SK-N-SH (cell line): Measurements from ENCODE around the gene OR5B2. TPM values are rescaled to one million over a fixed set of nuclear protein-coding genes. Genes with fewer than 3 reads are reported as not detected.

Source experiments
- CTCF ChIA-PET: fragments of 300-600, 350-600 bp; formaldehyde crosslinking; extraction: SDS; loops from one replicate; lab custom pipeline; 2021; lab: Yijun Ruan, JAX
- POLR2A ChIA-PET: fragments of 350-600 bp; sonication (Branson Sonifier 250); formaldehyde crosslinking; extraction: SDS; loops from one replicate; lab custom pipeline; 2020; ENCODE audit warnings: antibody characterized with exemption, inconsistent platforms; lab: Yijun Ruan, JAX
- DNase-seq: peaks from one replicate; pipeline ENCODE4 v3.0.0; 2012
- H2AFZ ChIP-seq: fragments of 200-600 bp; sonication (generic); 2 replicates; pipeline ENCODE4 v1.8.1; 2016; ENCODE audit warnings: antibody characterized with exemption, mild to moderate bottlenecking, low read depth
- H3F3A ChIP-seq: fragments of 200-600 bp; sonication (generic); replicated peaks from 2 replicates; pipeline ENCODE3; 2016; ENCODE audit warnings: antibody characterized with exemption, mild to moderate bottlenecking; ENCODE audit not compliant: insufficient read depth
- H3K27ac ChIP-seq, 2 experiments: fragments of 200-500 bp in 1 of 2; fragments of 200-600 bp in 1 of 2; sonication (Bioruptor generic) in 1 of 2; sonication (generic), shearing (Covaris generic) in 1 of 2; 2 replicates each; pipeline versions ENCODE4 v1.5.1 to v1.6.1; 2014 to 2016; ENCODE audit warnings: low read depth in 2 of 2, inconsistent platforms in 1 of 2, low read length in 1 of 2, mild to moderate bottlenecking in 1 of 2, mixed read lengths in 1 of 2
- H3K27me3 ChIP-seq: fragments of 200-600 bp; sonication (generic), shearing (Covaris generic); 2 replicates; pipeline ENCODE4 v1.6.1; 2016; ENCODE audit warnings: mixed run types; ENCODE audit not compliant: insufficient read depth
- H3K36me3 ChIP-seq, 2 experiments: fragments of 200-500 bp in 1 of 2; fragments of 200-600 bp in 1 of 2; sonication (Bioruptor generic) in 1 of 2; sonication (generic) in 1 of 2; replicated peaks in 1 of 2; 2 replicates each; pipeline versions ENCODE3 to v1.5.1; 2014 to 2016; ENCODE audit warnings: low read length in 1 of 2, mild to moderate bottlenecking in 1 of 2; ENCODE audit not compliant: insufficient read depth in 2 of 2, control insufficient read depth in 1 of 2
- H3K4me1 ChIP-seq, 2 experiments: fragments of 200-500 bp in 1 of 2; fragments of 200-600 bp in 1 of 2; sonication (Bioruptor generic) in 1 of 2; sonication (generic), shearing (Covaris generic) in 1 of 2; 2 replicates each; pipeline versions ENCODE4 v1.5.1 to v1.6.1; 2014 to 2016; ENCODE audit warnings: low read depth in 1 of 2, low read length in 1 of 2, mixed run types in 1 of 2; ENCODE audit not compliant: insufficient read depth in 2 of 2, control insufficient read depth in 1 of 2
- H3K4me2 ChIP-seq: fragments of 200-600 bp; sonication (generic), shearing (Covaris generic); 2 replicates; pipeline ENCODE4 v1.6.1; 2017; ENCODE audit warnings: mixed run types
- H3K4me3 ChIP-seq, 2 experiments: fragments of 200-500 bp in 1 of 2; fragments of 200-600 bp in 1 of 2; sonication (Bioruptor generic) in 1 of 2; sonication (generic), shearing (Covaris generic) in 1 of 2; 2 replicates each; pipeline versions ENCODE4 v1.5.1 to v1.8.1; 2014 to 2016; ENCODE audit warnings: low read depth in 2 of 2, inconsistent platforms in 1 of 2, low read length in 1 of 2, mild to moderate bottlenecking in 1 of 2, mixed read lengths in 1 of 2, moderate library complexity in 1 of 2
- H3K79me2 ChIP-seq: fragments of 200-600 bp; sonication (generic); 2 replicates; pipeline ENCODE4 v1.8.1; 2017; ENCODE audit warnings: mild to moderate bottlenecking; ENCODE audit not compliant: insufficient read depth
- H3K9ac ChIP-seq: fragments of 200-600 bp; sonication (generic); 2 replicates; pipeline ENCODE4 v1.6.1; 2017; ENCODE audit warnings: mixed run types
- H3K9me2 ChIP-seq: fragments of 200-600 bp; sonication (generic); 2 replicates; pipeline ENCODE4 v1.6.1; 2017; ENCODE audit warnings: mixed run types
- H3K9me3 ChIP-seq: fragments of 200-600 bp; sonication (generic); 2 replicates; pipeline ENCODE4 v1.6.1; 2017; ENCODE audit warnings: mixed run types, mild to moderate bottlenecking, moderate library complexity
- H4K20me1 ChIP-seq: fragments of 200-600 bp; sonication (generic); 2 replicates; pipeline ENCODE4 v1.6.1; 2017; ENCODE audit warnings: mild to moderate bottlenecking, mixed run types; ENCODE audit not compliant: insufficient read depth
- CTCF ChIP-seq: fragments of 200-600 bp; sonication (generic); IDR thresholded peaks from 2 replicates; pipeline ENCODE4 v1.6.1; 2017; ENCODE audit warnings: antibody characterized with exemption, mild to moderate bottlenecking, moderate library complexity
- EP300 ChIP-seq, 2 experiments: IDR thresholded peaks; 2 replicates each; pipeline versions ENCODE4 v1.4.0 to v1.6.1; 2012; ENCODE audit warnings: borderline replicate concordance in 1 of 2, low read depth in 1 of 2, low read length in 1 of 2
- EZH2phosphoT487 ChIP-seq: fragments of 200-600 bp; sonication (generic); IDR thresholded peaks from 2 replicates; pipeline ENCODE4 v1.6.1; 2017; ENCODE audit warnings: low read depth, mixed run types, mild to moderate bottlenecking, antibody characterized with exemption, moderate library complexity, borderline replicate concordance
- FOXJ3 ChIP-seq: sonication (generic); formaldehyde crosslinking; IDR thresholded peaks from 2 replicates; pipeline ENCODE4 v1.5.1; 2020; ENCODE audit warnings: mild to moderate bottlenecking, missing genetic modification reagents
- MXI1 ChIP-seq: IDR thresholded peaks from 2 replicates; pipeline ENCODE4 v1.6.1; 2012; ENCODE audit warnings: mild to moderate bottlenecking, low read depth, low read length, improper control_type of control experiment
- NFIC ChIP-seq: IDR thresholded peaks from 2 replicates; pipeline ENCODE4 v1.4.0; 2012; ENCODE audit warnings: borderline replicate concordance
- RFX5 ChIP-seq: IDR thresholded peaks from 2 replicates; pipeline ENCODE4 v1.6.1; 2012; ENCODE audit warnings: mild to moderate bottlenecking, improper control_type of control experiment, low read length
- RXRA ChIP-seq: IDR thresholded peaks from 2 replicates; pipeline ENCODE4 v1.4.0; 2012; ENCODE audit warnings: low read depth, mild to moderate bottlenecking, borderline replicate concordance
- SIN3A ChIP-seq: IDR thresholded peaks from 2 replicates; pipeline ENCODE4 v1.6.1; 2012; ENCODE audit warnings: low read depth, mild to moderate bottlenecking, low read length, moderate library complexity, borderline replicate concordance
- SMC3 ChIP-seq: IDR thresholded peaks from 2 replicates; pipeline ENCODE4 v1.6.1; 2012; ENCODE audit warnings: low read depth, low read length, improper control_type of control experiment
- TCF12 ChIP-seq: IDR thresholded peaks from 2 replicates; pipeline ENCODE4 v1.4.0; 2012
- USF1 ChIP-seq: IDR thresholded peaks from 2 replicates; pipeline ENCODE4 v1.4.0; 2012; ENCODE audit warnings: low read depth, borderline replicate concordance
- WGBS: methylation state at CpG from one replicate; pipeline ENCODE4 v1.1.6; 2017; ENCODE audit warnings: low lambda C conversion rate; 5-methylcytosine and 5-hydroxymethylcytosine counted together
- polyA plus RNA-seq, 3 experiments: library from polyadenylated mRNA; depleted of rRNA; stranded (reverse); fragments of >200 nt; gene quantifications; 2 replicates each; pipeline ENCODE4 v1.2.3, GENCODE V29; 2012

The OR5B2 gene
- polyA plus RNA-seq, 1 of the 3 experiments (the other 2 are of a cell fraction), result not detected

- WGBS, result 0% methylated on average over 3 of the region's 3 CpGs
- POLR2A ChIA-PET, result no interaction called here
- CTCF ChIA-PET, result no interaction called here
- DNase-seq, result no peak
- Histone ChIP-seq H3K4me3 (no peak overlapping the region), H3K27me3 (no peaks in the 10 kb centered on the region), H3K4me1 (no peaks in the 10 kb centered on the region), H3K4me2 (no peak overlapping the region), H2AFZ (no peak overlapping the region), H3K9ac (no peak overlapping the region), H3K36me3 (no peaks in the 10 kb centered on the region), H3K27ac (no peak overlapping the region), H3F3A (no peaks in the 10 kb centered on the region), H3K9me3 (no peaks in the 10 kb centered on the region; the same call in 1 of the 2 replicates), H3K79me2 (no peaks in the 10 kb centered on the region), H3K9me2 (no peaks in the 10 kb centered on the region), H4K20me1 (no peaks in the 10 kb centered on the region)
- no peak for TF ChIP-seq SMC3
- no peak for TF ChIP-seq USF1
- TF ChIP-seq MXI1, result no peak
- TF ChIP-seq TCF12, result no peak
- TF ChIP-seq NFIC, result no peak
- TF ChIP-seq CTCF, result no peak
- no peak for TF ChIP-seq EP300 (IDR thresholded peaks at IDR 0.05; ENCODE audit: borderline replicate concordance in 1 of 2, low read depth in 1 of 2, low read length in 1 of 2)
- no peak for TF ChIP-seq RXRA
- no peak for TF ChIP-seq SIN3A
- no peak for TF ChIP-seq RFX5
- no peak for TF ChIP-seq FOXJ3 (CRISPR knock-in tag)
Observed at GRCh38 chr11:58451585-58451984, 23.7 kb upstream of the OR5B2 start.

GRCh38 chr11:58446294-58446693 lies 18.4 kb upstream of the OR5B2 start:
- TF ChIP-seq EZH2phosphoT487, result no peak
- 6% methylated on average over 6 of the region's 6 CpGs for WGBS
- CTCF ChIA-PET, result interaction anchor here (1.2 kb wide), 1 partner anchor 78 kb away, joined by 3 read pairs; no protein-coding TSS in a partner anchor

More at GRCh38 chr11:58446294-58446693, 18.4 kb upstream of the OR5B2 start:
- Histone ChIP-seq H3K9ac (no peak overlapping the region), H3K9me2 (no peaks in the 10 kb centered on the region), H3K36me3 (no peaks in the 10 kb centered on the region), H3F3A (no peaks in the 10 kb centered on the region), H2AFZ (no peak overlapping the region), H3K9me3 (no peaks in the 10 kb centered on the region; the same call in 1 of the 2 replicates), H3K4me3 (no peak overlapping the region), H3K27ac (no peak overlapping the region), H3K79me2 (no peaks in the 10 kb centered on the region), H4K20me1 (no peaks in the 10 kb centered on the region), H3K27me3 (no peaks in the 10 kb centered on the region), H3K4me1 (no peaks in the 10 kb centered on the region), H3K4me2 (no peak overlapping the region)
- POLR2A ChIA-PET, result no interaction called here
- no peak for DNase-seq
